Upper lobe of right lung (tissue), 1 donor: ENCODE measurements around the gene CCNB3. TPM values are rescaled to one million over a fixed set of nuclear protein-coding genes. Genes with fewer than 3 reads are reported as not detected.

Experiments
- ATAC-seq: fragments of 200-7000 bp; cut with Tn5 transposase; one replicate; pipeline ENCODE4 v1.9.1; 2020; ENCODE audit warnings: mild to moderate bottlenecking, moderate library complexity
- DNase-seq: peaks from one replicate; pipeline ENCODE4 v3.0.0-alpha.2; 2020
- H3K27ac ChIP-seq: fragments of 200-600 bp; one replicate; pipeline ENCODE4 v1.8.0; 2022
- H3K27me3 ChIP-seq: fragments of 200-600 bp; one replicate; pipeline ENCODE4 v1.8.0; 2022; ENCODE audit warnings: mild to moderate bottlenecking
- H3K36me3 ChIP-seq: fragments of 200-600 bp; one replicate; pipeline ENCODE4 v1.8.0; 2022
- H3K4me1 ChIP-seq: fragments of 200-600 bp; one replicate; pipeline ENCODE4 v1.8.0; 2022
- H3K4me3 ChIP-seq: fragments of 200-600 bp; one replicate; pipeline ENCODE4 v1.8.0; 2022; ENCODE audit warnings: mild to moderate bottlenecking
- H3K9me3 ChIP-seq: fragments of 200-600 bp; one replicate; pipeline ENCODE4 v1.8.0; 2022
- CTCF ChIP-seq: fragments of 200-600 bp; IDR thresholded peaks from one replicate; pipeline ENCODE4 v1.8.0; 2022; ENCODE audit warnings: antibody characterized with exemption
- intact Hi-C: fragments of 100-400 bp; cut with DNase I; formaldehyde crosslinking; loops from one replicate; pipeline ENCODE4 v1.11.0; 2022
- long read RNA-seq: library from polyadenylated mRNA; unstranded; transcript quantifications from one replicate; pipeline ENCODE4 v2.0.0, GENCODE V29; 2021
- total RNA-seq: library from RNA; stranded (reverse); fragmentation: NEBNext Ultra II Directional; extraction: Animal tissue kit (Norgen Biotek cat#: 25700); gene quantifications from one replicate; pipeline ENCODE4 v1.2.1, GENCODE V29; 2021
- donor health status: DM: no; HTN: yes; CAD: no; lungs with severe emphysema.

Gene CCNB3, protein sequence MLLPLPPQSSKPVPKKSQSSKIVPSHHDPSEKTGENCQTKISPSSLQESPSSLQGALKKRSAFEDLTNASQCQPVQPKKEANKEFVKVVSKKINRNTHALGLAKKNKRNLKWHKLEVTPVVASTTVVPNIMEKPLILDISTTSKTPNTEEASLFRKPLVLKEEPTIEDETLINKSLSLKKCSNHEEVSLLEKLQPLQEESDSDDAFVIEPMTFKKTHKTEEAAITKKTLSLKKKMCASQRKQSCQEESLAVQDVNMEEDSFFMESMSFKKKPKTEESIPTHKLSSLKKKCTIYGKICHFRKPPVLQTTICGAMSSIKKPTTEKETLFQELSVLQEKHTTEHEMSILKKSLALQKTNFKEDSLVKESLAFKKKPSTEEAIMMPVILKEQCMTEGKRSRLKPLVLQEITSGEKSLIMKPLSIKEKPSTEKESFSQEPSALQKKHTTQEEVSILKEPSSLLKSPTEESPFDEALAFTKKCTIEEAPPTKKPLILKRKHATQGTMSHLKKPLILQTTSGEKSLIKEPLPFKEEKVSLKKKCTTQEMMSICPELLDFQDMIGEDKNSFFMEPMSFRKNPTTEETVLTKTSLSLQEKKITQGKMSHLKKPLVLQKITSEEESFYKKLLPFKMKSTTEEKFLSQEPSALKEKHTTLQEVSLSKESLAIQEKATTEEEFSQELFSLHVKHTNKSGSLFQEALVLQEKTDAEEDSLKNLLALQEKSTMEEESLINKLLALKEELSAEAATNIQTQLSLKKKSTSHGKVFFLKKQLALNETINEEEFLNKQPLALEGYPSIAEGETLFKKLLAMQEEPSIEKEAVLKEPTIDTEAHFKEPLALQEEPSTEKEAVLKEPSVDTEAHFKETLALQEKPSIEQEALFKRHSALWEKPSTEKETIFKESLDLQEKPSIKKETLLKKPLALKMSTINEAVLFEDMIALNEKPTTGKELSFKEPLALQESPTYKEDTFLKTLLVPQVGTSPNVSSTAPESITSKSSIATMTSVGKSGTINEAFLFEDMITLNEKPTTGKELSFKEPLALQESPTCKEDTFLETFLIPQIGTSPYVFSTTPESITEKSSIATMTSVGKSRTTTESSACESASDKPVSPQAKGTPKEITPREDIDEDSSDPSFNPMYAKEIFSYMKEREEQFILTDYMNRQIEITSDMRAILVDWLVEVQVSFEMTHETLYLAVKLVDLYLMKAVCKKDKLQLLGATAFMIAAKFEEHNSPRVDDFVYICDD (N-terminal part only)
- 0.46 TPM for total RNA-seq
- long read RNA-seq, result 0 reads

- TF ChIP-seq CTCF, result peak; percentile 62
- intact Hi-C loops, result no loop called here
These were observed at the start of gene CCNB3 for GRCh38 chrX:50204364-50204899. Gene CCNB3, plus strand, starts transcription at chrX:50204765. Its CDS starts 80,399 bp downstream, at chrX:50285164.

GRCh38 chrX:50157545-50158135 lies 46.9 kb upstream of the CCNB3 start:
- intact Hi-C loops, result no loop called here
- Histone ChIP-seq H3K4me1 (no peaks in the 10 kb centered on the region), H3K27ac (no peak overlapping the region), H3K36me3 (no peaks in the 10 kb centered on the region), H3K9me3 (no peaks in the 10 kb centered on the region), H3K27me3 (no peaks in the 10 kb centered on the region), H3K4me3 (no peak overlapping the region)
- no peak for ATAC-seq
- TF ChIP-seq CTCF, result no peak
- DNase-seq, result no peak

More at GRCh38 chrX:50204364-50204899, at the start of gene CCNB3:
- Histone ChIP-seq H3K36me3 (no peaks in the 10 kb centered on the region), H3K4me3 (peak within 1 kb of the TSS; percentile 30), H3K27ac (peak within 1 kb of the TSS; percentile 51), H3K9me3 (no peaks in the 10 kb centered on the region), H3K4me1 (no peaks in the 10 kb centered on the region), H3K27me3 (no peaks in the 10 kb centered on the region)
- peak; percentile 85 for DNase-seq
- peak; percentile 98 for ATAC-seq

GRCh38 chrX:50158593-50158992 lies 46.0 kb upstream of the CCNB3 start:
- no peaks in the 10 kb centered on the region for H3K36me3 ChIP-seq
- no peak for TF ChIP-seq CTCF
- no peaks in the 10 kb centered on the region for H3K4me1 ChIP-seq
- no peaks in the 10 kb centered on the region for H3K9me3 ChIP-seq
- H3K27me3 ChIP-seq, result no peaks in the 10 kb centered on the region
- intact Hi-C loops, result no loop called here
- ATAC-seq, result no peak
- no peak for DNase-seq
- no peak overlapping the region for H3K4me3 ChIP-seq
- no peak overlapping the region for H3K27ac ChIP-seq

GRCh38 chrX:50161127-50161526 lies 43.4 kb upstream of the CCNB3 start:
- DNase-seq, result no peak
- no peak overlapping the region for H3K4me3 ChIP-seq
- H3K27ac ChIP-seq, result no peak overlapping the region
- no peaks in the 10 kb centered on the region for H3K9me3 ChIP-seq
- H3K27me3 ChIP-seq, result no peaks in the 10 kb centered on the region
- intact Hi-C loops, result no loop called here
- no peak for ATAC-seq
- no peaks in the 10 kb centered on the region for H3K36me3 ChIP-seq
- TF ChIP-seq CTCF, result no peak
- no peaks in the 10 kb centered on the region for H3K4me1 ChIP-seq

- H3K4me1 ChIP-seq, result no peaks in the 10 kb centered on the region
- H3K36me3 ChIP-seq, result no peaks in the 10 kb centered on the region
- TF ChIP-seq CTCF, result no peak
- DNase-seq (no peak), ATAC-seq (no peak)
- H3K9me3 ChIP-seq, result no peaks in the 10 kb centered on the region
- intact Hi-C loops, result no loop called here
- no peaks in the 10 kb centered on the region for H3K27me3 ChIP-seq
- H3K27ac ChIP-seq, result no peak overlapping the region
- H3K4me3 ChIP-seq, result no peak overlapping the region
These were observed 38.8 kb upstream of the CCNB3 start for GRCh38 chrX:50165727-50166126.
